ENCODE results near the gene C10orf67.

DNA sequence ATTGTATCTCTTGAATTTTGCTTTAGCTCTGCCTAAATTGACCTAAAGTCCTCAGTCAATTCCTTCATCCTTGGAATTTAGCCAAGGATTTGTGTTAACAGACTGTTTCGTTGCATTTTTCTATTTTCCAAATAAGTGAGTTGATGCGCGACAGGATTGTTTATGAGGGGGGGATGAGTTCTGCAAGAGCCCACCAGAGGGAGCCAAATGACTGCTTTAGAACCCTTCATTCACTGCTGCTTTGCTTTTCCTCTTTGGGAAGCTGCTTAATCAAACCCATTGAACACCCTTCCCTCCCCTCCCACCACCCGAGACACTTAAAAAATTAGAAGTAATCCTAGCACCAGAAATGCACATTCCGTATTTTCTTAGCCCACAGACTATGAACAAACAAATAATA, 186.2 kb downstream of the C10orf67 start:
- no peak for TF ChIP-seq EZH2 (IDR thresholded peaks at IDR 0.05; ENCODE audit: borderline replicate concordance, insufficient read depth, low read depth, low read length, poor library complexity, severe bottlenecking)
- TF ChIP-seq, protein P1, sequence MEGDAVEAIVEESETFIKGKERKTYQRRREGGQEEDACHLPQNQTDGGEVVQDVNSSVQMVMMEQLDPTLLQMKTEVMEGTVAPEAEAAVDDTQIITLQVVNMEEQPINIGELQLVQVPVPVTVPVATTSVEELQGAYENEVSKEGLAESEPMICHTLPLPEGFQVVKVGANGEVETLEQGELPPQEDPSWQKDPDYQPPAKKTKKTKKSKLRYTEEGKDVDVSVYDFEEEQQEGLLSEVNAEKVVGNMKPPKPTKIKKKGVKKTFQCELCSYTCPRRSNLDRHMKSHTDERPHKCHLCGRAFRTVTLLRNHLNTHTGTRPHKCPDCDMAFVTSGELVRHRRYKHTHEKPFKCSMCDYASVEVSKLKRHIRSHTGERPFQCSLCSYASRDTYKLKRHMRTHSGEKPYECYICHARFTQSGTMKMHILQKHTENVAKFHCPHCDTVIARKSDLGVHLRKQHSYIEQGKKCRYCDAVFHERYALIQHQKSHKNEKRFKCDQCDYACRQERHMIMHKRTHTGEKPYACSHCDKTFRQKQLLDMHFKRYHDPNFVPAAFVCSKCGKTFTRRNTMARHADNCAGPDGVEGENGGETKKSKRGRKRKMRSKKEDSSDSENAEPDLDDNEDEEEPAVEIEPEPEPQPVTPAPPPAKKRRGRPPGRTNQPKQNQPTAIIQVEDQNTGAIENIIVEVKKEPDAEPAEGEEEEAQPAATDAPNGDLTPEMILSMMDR (IDR thresholded peaks at IDR 0.05): peak; percentile 86
